Lung (tissue), 12 donors: ENCODE measurements around the gene SULT6B1. TPM values are rescaled to one million over a fixed set of nuclear protein-coding genes. Genes with fewer than 3 reads are reported as not detected.

Source experiments
- ATAC-seq: fragments of 200-7000 bp; cut with Tn5 transposase; one replicate; pipeline ENCODE4 v1.9.1; 2020; ENCODE audit warnings: moderate number of reproducible peaks; ENCODE audit not compliant: insufficient read depth, low FRiP score
- DNase-seq, 3 donors: peaks; one replicate each; pipeline ENCODE4 v3.0.0-alpha.2; 2013 to 2017
- H3K27ac ChIP-seq, 2 donors: one replicate each; pipeline ENCODE4 v1.5.1; 2013; ENCODE audit warnings: mild to moderate bottlenecking in 2 of 2, moderate library complexity in 2 of 2, control low read depth in 1 of 2, inconsistent platforms in 1 of 2, low read depth in 1 of 2, low read length in 1 of 2
- H3K27me3 ChIP-seq, 3 donors: one replicate each; pipeline ENCODE4 v1.5.1; 2013; ENCODE audit warnings: low read length in 2 of 3; ENCODE audit not compliant: control insufficient read depth in 3 of 3, insufficient read depth in 3 of 3
- H3K36me3 ChIP-seq, 4 donors: one replicate each; pipeline ENCODE4 v1.5.1; 2013; ENCODE audit warnings: low read length in 4 of 4, mild to moderate bottlenecking in 1 of 4, moderate library complexity in 1 of 4; ENCODE audit not compliant: control insufficient read depth in 4 of 4, insufficient read depth in 4 of 4
- H3K4me1 ChIP-seq, 5 donors: one replicate each; pipeline ENCODE4 v1.5.1; 2013; ENCODE audit warnings: low read length in 5 of 5, mild to moderate bottlenecking in 2 of 5, moderate library complexity in 1 of 5; ENCODE audit not compliant: control insufficient read depth in 5 of 5, insufficient read depth in 5 of 5
- H3K4me3 ChIP-seq: one replicate; pipeline ENCODE4 v1.5.1; 2013; ENCODE audit warnings: mild to moderate bottlenecking, control low read depth, moderate library complexity
- H3K9ac ChIP-seq, 2 donors: one replicate each; pipeline ENCODE4 v1.5.1; 2013; ENCODE audit warnings: low read length in 2 of 2, control low read depth in 1 of 2; ENCODE audit not compliant: insufficient read depth in 1 of 2
- H3K9me3 ChIP-seq, 4 donors: one replicate each; pipeline ENCODE4 v1.5.1; 2013; ENCODE audit warnings: low read length in 3 of 4, mild to moderate bottlenecking in 1 of 4, moderate library complexity in 1 of 4; ENCODE audit not compliant: control insufficient read depth in 4 of 4, insufficient read depth in 3 of 4
- CTCF ChIP-seq: IDR thresholded peaks from 2 replicates; pipeline ENCODE4 v1.5.1; 2012; ENCODE audit warnings: mild to moderate bottlenecking; ENCODE audit errors: control extremely low read depth, extremely low read depth
- WGBS, 2 donors: extraction: QIAGEN DNeasy Blood & Tissue Kit; methylation state at CpG; one replicate each; pipeline ENCODE4 v1.1.7; 2013; 5-methylcytosine and 5-hydroxymethylcytosine counted together
- polyA plus RNA-seq, 2 donors: library from polyadenylated mRNA; stranded (reverse); fragments of 200-250 nt; gene quantifications; one replicate each; pipeline ENCODE4 v1.2.1, GENCODE V29; 2013
- total RNA-seq, 2 donors: library from RNA; depleted of rRNA in 1 of 2; stranded (reverse); fragments of >200 nt in 1 of 2; gene quantifications; one replicate each; pipeline ENCODE4 v1.2.1, GENCODE V29; 2014 to 2021
- donor health status: control.
- donor health status: control.
- donor health status: Bipolar disorder and iron deficiency.
- donor health status: healthy.
- donor health status: DM: yes; HTN: yes; CAD: no.

SULT6B1 gene
- total and polyA plus RNA-seq, 4 donors = not detected

- Histone ChIP-seq H3K4me1 (no peaks in the 10 kb centered on the region), H3K27me3 (peaks cover 0 to 3% (median 3%) of the 10 kb centered on the region in 3 donors), H3K9ac (no peak overlapping the region), H3K27ac (no peak overlapping the region), H3K9me3 (no peaks in the 10 kb centered on the region), H3K4me3 (no peak overlapping the region), H3K36me3 (no peaks in the 10 kb centered on the region)
- DNase-seq (no peak), ATAC-seq (no peak)
- no peak for TF ChIP-seq CTCF
- 77 to 83% methylated on average over 17 of the region's 17 CpGs for WGBS, 2 donors
These were observed 6.5 kb downstream of the SULT6B1 start for GRCh38 chr2:37181726-37182684.

- ATAC-seq (no peak), DNase-seq (no peak)
- TF ChIP-seq CTCF = no peak
- Histone ChIP-seq H3K36me3 (no peaks in the 10 kb centered on the region), H3K9me3 (no peaks in the 10 kb centered on the region), H3K9ac (no peak overlapping the region), H3K27ac (no peak overlapping the region), H3K4me3 (no peak overlapping the region), H3K27me3 (peaks cover 0 to 3% (median 0%) of the 10 kb centered on the region in 3 donors), H3K4me1 (no peaks in the 10 kb centered on the region)
- WGBS, 2 donors = 96 to 97% methylated on average over 5 of the region's 5 CpGs
These were observed 7.8 kb downstream of the SULT6B1 start for GRCh38 chr2:37180640-37181039.

- Histone ChIP-seq H3K36me3 (no peaks in the 10 kb centered on the region), H3K4me1 (no peaks in the 10 kb centered on the region), H3K4me3 (no peak overlapping the region), H3K9ac (no peak overlapping the region), H3K27me3 (peaks cover 0 to 3% (median 0%) of the 10 kb centered on the region in 3 donors), H3K9me3 (no peaks in the 10 kb centered on the region), H3K27ac (no peak overlapping the region)
- DNase-seq (no peak), ATAC-seq (no peak)
- TF ChIP-seq CTCF = no peak
- 60 to 64% methylated on average over 4 of the region's 4 CpGs for WGBS, 2 donors
These were observed 8.3 kb downstream of the SULT6B1 start for GRCh38 chr2:37180006-37180639.
